Panc1 (cell line): ENCODE measurements around the gene CUX1. TPM values are rescaled to one million over a fixed set of nuclear protein-coding genes. Genes with fewer than 3 reads are reported as not detected.
A peak's percentile ranks its signal among the peaks of the same experiment; 100 is the strongest.

Source experiments
- ATAC-seq: fragments of 200-7000 bp; cut with Tn5 transposase; 2 replicates; pipeline ENCODE4 v1.9.1; 2020; ENCODE audit warnings: mild to moderate bottlenecking, moderate library complexity
- BruUV-seq: library from RNA; stranded (reverse); fragments of 400-500 nt; replicated peaks from 2 replicates; lab custom pipeline; 2021; lab: Mats Ljungman, UMichigan
- CTCF ChIA-PET: fragments of 300-600 bp; sonication (Branson Sonifier 250); formaldehyde crosslinking; loops from one replicate; lab custom pipeline; 2022; ENCODE audit warnings: antibody characterized with exemption; lab: Charles Lee
- POLR2A ChIA-PET: fragments of 300-600 bp; sonication (Branson Sonifier 250); formaldehyde crosslinking; loops from one replicate; lab custom pipeline; 2022; ENCODE audit warnings: antibody characterized with exemption; lab: Charles Lee
- DNase-seq: peaks from one replicate; pipeline ENCODE4 v3.0.0-alpha.2; 2010; ENCODE audit warnings: low read depth, low spot score
- H3K27ac ChIP-seq: 2 replicates; pipeline ENCODE4 v1.5.1; 2011; ENCODE audit warnings: mild to moderate bottlenecking, low read length, inconsistent platforms
- H3K27me3 ChIP-seq: fragments of 200-500 bp; sonication (Bioruptor generic); 2 replicates; pipeline ENCODE4 v1.6.0; 2014; ENCODE audit warnings: low read length, inconsistent platforms; ENCODE audit not compliant: control insufficient read depth, insufficient read depth
- H3K36me3 ChIP-seq: fragments of 200-500 bp; sonication (Bioruptor generic); 2 replicates; pipeline ENCODE4 v1.5.1; 2014; ENCODE audit warnings: inconsistent platforms, mild to moderate bottlenecking, low read length, moderate library complexity; ENCODE audit not compliant: control insufficient read depth, insufficient read depth
- H3K4me1 ChIP-seq: 2 replicates; pipeline ENCODE4 v1.5.1; 2011; ENCODE audit warnings: inconsistent platforms, mild to moderate bottlenecking, low read length, moderate library complexity; ENCODE audit not compliant: control insufficient read depth, insufficient read depth
- H3K4me3 ChIP-seq, 2 experiments: 2 replicates each; pipeline ENCODE4 v1.5.1; 2011 to 2012; ENCODE audit warnings: low read depth in 2 of 2, low read length in 2 of 2, mild to moderate bottlenecking in 2 of 2, inconsistent platforms in 1 of 2, moderate library complexity in 1 of 2
- H3K9me3 ChIP-seq: fragments of 200-500 bp; sonication (Bioruptor generic); 2 replicates; pipeline ENCODE4 v1.5.1; 2014; ENCODE audit warnings: low read depth, mild to moderate bottlenecking, inconsistent platforms, low read length, moderate library complexity; ENCODE audit not compliant: control insufficient read depth, insufficient read depth
- CTCF ChIP-seq: fragments of 450-650 bp; IDR thresholded peaks from 2 replicates; pipeline ENCODE4 v1.5.1; 2017; ENCODE audit warnings: mild to moderate bottlenecking
- POLR2AphosphoS5 ChIP-seq: IDR thresholded peaks from 2 replicates; pipeline ENCODE4 v1.6.1; 2012; ENCODE audit warnings: mild to moderate bottlenecking, low read depth, low read length, moderate library complexity
- REST ChIP-seq, 2 experiments: IDR thresholded peaks; 2 replicates each; pipeline ENCODE4 v1.6.1; 2011 to 2012; ENCODE audit warnings: low read depth in 2 of 2, control low read depth in 1 of 2, low read length in 1 of 2, mild to moderate bottlenecking in 1 of 2, moderate library complexity in 1 of 2; ENCODE audit not compliant: insufficient read depth in 1 of 2
- SIN3A ChIP-seq: IDR thresholded peaks from 2 replicates; pipeline ENCODE4 v1.6.1; 2012; ENCODE audit warnings: low read depth, mild to moderate bottlenecking, low read length, moderate library complexity, borderline replicate concordance; ENCODE audit not compliant: insufficient read depth
- TCF7L2 ChIP-seq: IDR thresholded peaks from 2 replicates; pipeline ENCODE4 v1.6.1; 2011; ENCODE audit warnings: mild to moderate bottlenecking, low read depth, low read length, inconsistent platforms
- in situ Hi-C: cut with HindIII; loops from 2 replicates; pipeline ENCODE4 v1.10.0; 2016; ENCODE audit warnings: low sequenced_read_pairs, low pct_unique_long_range_greater_than_20kb
- intact Hi-C: fragments of 100-400 bp; cut with micrococcal nuclease; formaldehyde crosslinking; loops from one replicate; pipeline ENCODE4 v1.10.0; 2022; ENCODE audit not compliant: unreplicated experiment
- total RNA-seq: library from RNA; stranded (reverse); gene quantifications from one replicate; pipeline ENCODE4 v1.2.1, GENCODE V29; 2021; ENCODE audit not compliant: unreplicated experiment

CUX1 gene
- total RNA-seq, 1 experiment from 2014 or later = 50.9 TPM

- in situ Hi-C loops (no loop called here), intact Hi-C loops (no loop called here)
- TF ChIP-seq SIN3A (no peak), CTCF (no peak), REST (IDR thresholded peaks at IDR 0.05; ENCODE audit: insufficient read depth in 1 of 2, low read depth in 2 of 2, low read length in 1 of 2) (no peak), TCF7L2 (no peak), POLR2AphosphoS5 (no peak)
- Histone ChIP-seq H3K27me3 (no peaks in the 10 kb centered on the region), H3K36me3 (no peaks in the 10 kb centered on the region), H3K27ac (no peak overlapping the region), H3K4me1 (peaks cover 12% of the 10 kb centered on the region; the same call in 1 of the 2 replicates), H3K9me3 (no peaks in the 10 kb centered on the region), H3K4me3 (no peak overlapping the region)
- ATAC-seq (no peak), DNase-seq (no peak)
- CTCF ChIA-PET = no interaction called here
- BruUV-seq = no TSS peak
- POLR2A ChIA-PET = no interaction called here
Measured at GRCh38 chr7:102122026-102122425, 304.6 kb downstream of the CUX1 start.

GRCh38 chr7:102125127-102125596, 307.7 kb downstream of the CUX1 start:
- TF ChIP-seq TCF7L2 (peak; percentile 56; the same call in 1 of the 2 replicates), CTCF (no peak)
- Histone ChIP-seq H3K27ac (peak overlapping the region; percentile 32; the same call in 1 of the 2 replicates), H3K4me3 (no peak overlapping the region), H3K27me3 (no peaks in the 10 kb centered on the region), H3K36me3 (no peaks in the 10 kb centered on the region), H3K4me1 (peaks cover 12% of the 10 kb centered on the region; the same call in 1 of the 2 replicates), H3K9me3 (no peaks in the 10 kb centered on the region)
- intact Hi-C loops = no loop called here
- ATAC-seq = peak; percentile 94
- in situ Hi-C loops = no loop called here
- peak; percentile 45 for DNase-seq
- ChIA-PET CTCF (no interaction called here), POLR2A (no interaction called here)
- BruUV-seq = no TSS peak
